H1 (cell line): Measurements from ENCODE around the gene MTMR4. TPM values are rescaled to one million over a fixed set of nuclear protein-coding genes. Genes with fewer than 3 reads are reported as not detected.
A peak's percentile ranks its signal among the peaks of the same experiment; 100 is the strongest.

Experiments used
- ASH2L ChIP-seq: fragments of 200-600, 300-600 bp; sonication (generic); IDR thresholded peaks from one replicate; pipeline ENCODE4 v1.7.1; 2017; ENCODE audit warnings: low read length
- BACH1 ChIP-seq: IDR thresholded peaks from 2 replicates; pipeline ENCODE4 v1.6.1; 2012; ENCODE audit warnings: low read length, improper control_type of control experiment
- BCL11A ChIP-seq, 2 experiments: IDR thresholded peaks; one replicate each; pipeline ENCODE4 v1.6.1; 2011; ENCODE audit warnings: low read depth in 2 of 2, low read length in 2 of 2, mild to moderate bottlenecking in 2 of 2
- BRCA1 ChIP-seq: IDR thresholded peaks from 2 replicates; pipeline ENCODE4 v1.6.1; 2012; ENCODE audit warnings: low read depth, low read length, improper control_type of control experiment
- CEBPB ChIP-seq: IDR thresholded peaks from 2 replicates; pipeline ENCODE4 v1.6.1; 2012; ENCODE audit warnings: low read depth, low read length
- CHD1 ChIP-seq: IDR thresholded peaks from 2 replicates; pipeline ENCODE4 v1.6.1; 2012; ENCODE audit warnings: low read depth, low read length, improper control_type of control experiment
- CREB1 ChIP-seq: IDR thresholded peaks from 2 replicates; pipeline ENCODE4 v1.6.1; 2012; ENCODE audit warnings: inconsistent platforms
- CTBP2 ChIP-seq: IDR thresholded peaks from 2 replicates; pipeline ENCODE4 v1.7.0; 2011; ENCODE audit warnings: borderline replicate concordance, mild to moderate bottlenecking, moderate library complexity, mixed read lengths, low read length; ENCODE audit not compliant: insufficient read depth, insufficient read length
- HDAC2 ChIP-seq, 2 experiments: fragments of 300-600 bp in 1 of 2; sonication (generic) in 1 of 2; IDR thresholded peaks; 2 replicates each; pipeline ENCODE4 v1.6.1; 2011 to 2012; ENCODE audit warnings: low read depth in 2 of 2, low read length in 2 of 2, mild to moderate bottlenecking in 2 of 2, moderate library complexity in 2 of 2, borderline replicate concordance in 1 of 2, inconsistent platforms in 1 of 2
- KDM1A ChIP-seq: fragments of 200-600, 300-600 bp; sonication (generic); IDR thresholded peaks from 2 replicates; pipeline ENCODE4 v1.7.1; 2016; ENCODE audit warnings: mild to moderate bottlenecking, low read length, borderline replicate concordance
- POLR2AphosphoS5 ChIP-seq: IDR thresholded peaks from 2 replicates; pipeline ENCODE4 v1.6.1; 2011; ENCODE audit warnings: low read depth, low read length
- RAD21 ChIP-seq, 2 experiments: IDR thresholded peaks in 1 of 2; conservative IDR thresholded peaks in 1 of 2; 2 replicates each; pipeline ENCODE4 v1.6.1; 2011; ENCODE audit warnings: low read depth in 2 of 2, low read length in 2 of 2, improper control_type of control experiment in 1 of 2, inconsistent platforms in 1 of 2, mild to moderate bottlenecking in 1 of 2, moderate library complexity in 1 of 2
- SIN3A ChIP-seq, 2 experiments: IDR thresholded peaks in 1 of 2; conservative IDR thresholded peaks in 1 of 2; 2 replicates each; pipeline ENCODE4 v1.6.1; 2011 to 2012; ENCODE audit warnings: low read length in 2 of 2, improper control_type of control experiment in 1 of 2, low read depth in 1 of 2, mild to moderate bottlenecking in 1 of 2
- SRF ChIP-seq: IDR thresholded peaks from 2 replicates; pipeline ENCODE4 v1.6.1; 2011; ENCODE audit warnings: mild to moderate bottlenecking, low read depth, low read length, moderate library complexity
- TAF7 ChIP-seq: optimal IDR thresholded peaks from 2 replicates; pipeline ENCODE3; 2011; ENCODE audit warnings: low read depth, mild to moderate bottlenecking, inconsistent platforms, low read length, moderate library complexity, borderline replicate concordance
- TBP ChIP-seq: IDR thresholded peaks from 2 replicates; pipeline ENCODE4 v1.6.1; 2011; ENCODE audit warnings: low read depth, low read length, improper control_type of control experiment
- TCF12 ChIP-seq: IDR thresholded peaks from 2 replicates; pipeline ENCODE4 v1.6.1; 2011; ENCODE audit warnings: low read depth, mild to moderate bottlenecking, low read length
- polyA plus RNA-seq, 7 experiments: library from polyadenylated mRNA; depleted of rRNA in 3 of 7; stranded (reverse) in 5 of 7; unstranded in 2 of 7; fragments of >200 nt in 5 of 7; fragments of 200-250 nt in 2 of 7; gene quantifications; 1 replicate in 5 of 7; 2 replicates in 1 of 7; 4 replicates in 1 of 7; pipeline versions ENCODE4 v1.2.1 to v1.2.3, GENCODE V29; 2011 to 2013; ENCODE audit warnings: missing spikeins in 2 of 7, mixed read lengths in 2 of 7
- total RNA-seq: library from RNA; stranded (reverse); fragmentation: NEBNext Ultra II Directional; extraction: Animal tissue kit (Norgen Biotek cat#: 25700); gene quantifications from 2 replicates; pipeline ENCODE4 v1.2.1, GENCODE V29; 2021
- TF ChIP-seq, protein P1 (sequence below): IDR thresholded peaks from 2 replicates; pipeline ENCODE4 v1.6.1; 2011; ENCODE audit warnings: low read depth, mild to moderate bottlenecking, low read length; ENCODE audit not compliant: insufficient read depth
- TF ChIP-seq, protein P2 (sequence below): IDR thresholded peaks from 2 replicates; pipeline ENCODE4 v1.6.1; 2012; ENCODE audit warnings: inconsistent platforms
- TF ChIP-seq, protein P3 (sequence below): IDR thresholded peaks from 2 replicates; pipeline ENCODE4 v1.6.1; 2011; ENCODE audit warnings: low read length, improper control_type of control experiment
- TF ChIP-seq, protein P4 (sequence below): IDR thresholded peaks from 2 replicates; pipeline ENCODE4 v1.6.1; 2012; ENCODE audit warnings: inconsistent platforms

The MTMR4 gene
- total and polyA plus RNA-seq, 2 of the 8 experiments (the other 6 are each of a cell fraction or from before 2014, with no cell fraction given), result 15.9 to 39.2 TPM

DNA sequence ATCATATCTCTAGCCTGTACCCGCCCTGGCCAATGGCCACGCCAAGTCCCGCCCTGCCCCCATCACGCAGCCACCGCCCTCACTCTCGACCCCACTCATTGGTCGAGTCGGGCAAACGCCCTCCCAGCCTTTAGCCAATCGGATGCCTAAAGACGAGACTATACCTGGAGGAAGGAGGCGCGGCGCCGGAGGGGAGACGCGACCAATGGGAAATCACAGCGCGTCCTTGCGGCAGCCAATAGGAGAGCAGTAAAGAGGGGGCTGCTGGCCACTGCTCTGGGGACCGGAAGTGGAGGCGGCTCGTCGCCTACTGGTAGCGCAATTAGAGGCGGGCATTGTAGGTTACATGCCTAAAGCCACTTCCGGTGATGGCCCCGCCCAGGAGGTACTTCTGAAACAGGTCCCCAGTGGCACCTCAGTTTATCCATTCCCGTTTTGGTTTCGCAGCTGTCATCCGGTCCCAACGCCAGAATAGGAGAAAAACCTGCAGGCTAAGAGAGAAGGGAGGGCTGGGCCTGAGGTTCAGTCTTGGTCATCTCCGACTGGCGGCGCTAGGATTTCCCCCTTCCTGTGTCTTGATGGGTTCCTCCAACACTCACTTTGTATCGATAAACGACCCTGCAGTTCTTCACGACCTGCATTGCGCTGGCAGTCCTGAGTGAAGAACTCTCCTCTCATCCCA is 3.6 kb upstream of the MTMR4 start (continued):
- TF ChIP-seq, protein P1, sequence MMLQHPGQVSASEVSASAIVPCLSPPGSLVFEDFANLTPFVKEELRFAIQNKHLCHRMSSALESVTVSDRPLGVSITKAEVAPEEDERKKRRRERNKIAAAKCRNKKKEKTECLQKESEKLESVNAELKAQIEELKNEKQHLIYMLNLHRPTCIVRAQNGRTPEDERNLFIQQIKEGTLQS, result no peak
- TF ChIP-seq HDAC2 (IDR thresholded peaks at IDR 0.05; ENCODE audit: borderline replicate concordance in 1 of 2, low read depth in 2 of 2, low read length in 2 of 2) (peak; percentile 51 to 95; a peak in 3 of 4 replicates), CHD1 (no peak), BACH1 (no peak), CEBPB (no peak), TAF7 (no peak), ASH2L (peak; percentile 83), BCL11A (IDR thresholded peaks at IDR 0.05; ENCODE audit: low read depth in 2 of 2, low read length in 2 of 2) (no peak), RAD21 (IDR thresholded peaks at IDR 0.05 in 1 of 2, conservative IDR thresholded peaks at IDR 0.05 in 1 of 2; ENCODE audit: low read depth in 2 of 2, low read length in 2 of 2) (no peak), TCF12 (no peak), SRF (peak; percentile 70; the same call in 1 of the 2 replicates), KDM1A (no peak), TBP (peak; percentile 50; the same call in 1 of the 2 replicates), POLR2AphosphoS5 (peak; percentile 43; the same call in 1 of the 2 replicates), BRCA1 (no peak), CREB1 (peak; percentile 91), SIN3A (conservative IDR thresholded peaks at IDR 0.05 in 1 of 2, IDR thresholded peaks at IDR 0.05 in 1 of 2; ENCODE audit: low read depth in 1 of 2, low read length in 2 of 2) (peak; percentile 92 to 96; a peak in 3 of 4 replicates), CTBP2 (no peak)
- TF ChIP-seq, protein P2, sequence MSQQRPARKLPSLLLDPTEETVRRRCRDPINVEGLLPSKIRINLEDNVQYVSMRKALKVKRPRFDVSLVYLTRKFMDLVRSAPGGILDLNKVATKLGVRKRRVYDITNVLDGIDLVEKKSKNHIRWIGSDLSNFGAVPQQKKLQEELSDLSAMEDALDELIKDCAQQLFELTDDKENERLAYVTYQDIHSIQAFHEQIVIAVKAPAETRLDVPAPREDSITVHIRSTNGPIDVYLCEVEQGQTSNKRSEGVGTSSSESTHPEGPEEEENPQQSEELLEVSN, result no peak
- TF ChIP-seq, protein P3, sequence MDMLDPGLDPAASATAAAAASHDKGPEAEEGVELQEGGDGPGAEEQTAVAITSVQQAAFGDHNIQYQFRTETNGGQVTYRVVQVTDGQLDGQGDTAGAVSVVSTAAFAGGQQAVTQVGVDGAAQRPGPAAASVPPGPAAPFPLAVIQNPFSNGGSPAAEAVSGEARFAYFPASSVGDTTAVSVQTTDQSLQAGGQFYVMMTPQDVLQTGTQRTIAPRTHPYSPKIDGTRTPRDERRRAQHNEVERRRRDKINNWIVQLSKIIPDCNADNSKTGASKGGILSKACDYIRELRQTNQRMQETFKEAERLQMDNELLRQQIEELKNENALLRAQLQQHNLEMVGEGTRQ, result no peak
- TF ChIP-seq, protein P4, sequence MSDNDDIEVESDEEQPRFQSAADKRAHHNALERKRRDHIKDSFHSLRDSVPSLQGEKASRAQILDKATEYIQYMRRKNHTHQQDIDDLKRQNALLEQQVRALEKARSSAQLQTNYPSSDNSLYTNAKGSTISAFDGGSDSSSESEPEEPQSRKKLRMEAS, result 0 out of 2 replicates have a peak, but pooled peaks have one; percentile 1
